Dendritic cell treated with granulocyte-macrophage colony-stimulating factor and Interleukin-4, amounts not matched to agents 40 ng/mL and 50 ng/mL, for 4 days (primary cell): ENCODE results near the gene PAGE3.

Source experiments
- H3K27ac Mint-ChIP-seq: one replicate; pipeline ENCODE4 v1.8.0; 2022; ENCODE audit warnings: mild to moderate bottlenecking, mixed read lengths
- H3K27me3 Mint-ChIP-seq: one replicate; pipeline ENCODE4 v1.8.0; 2022; ENCODE audit warnings: mild to moderate bottlenecking, mixed read lengths
- H3K36me3 Mint-ChIP-seq: one replicate; pipeline ENCODE4 v1.8.0; 2022; ENCODE audit warnings: low read depth, mixed read lengths
- H3K4me1 Mint-ChIP-seq: one replicate; pipeline ENCODE4 v1.8.0; 2022; ENCODE audit warnings: low read depth, mixed read lengths
- H3K4me3 Mint-ChIP-seq: one replicate; pipeline ENCODE4 v1.8.0; 2022; ENCODE audit warnings: mild to moderate bottlenecking, moderate library complexity, mixed read lengths
- H3K9me3 Mint-ChIP-seq: one replicate; pipeline ENCODE4 v1.8.0; 2022; ENCODE audit warnings: mixed read lengths
- intact Hi-C: fragments of 100-400 bp; cut with micrococcal nuclease; formaldehyde crosslinking; loops from one replicate; pipeline ENCODE4 v1.15.0; 2022

Gene PAGE3

DNA sequence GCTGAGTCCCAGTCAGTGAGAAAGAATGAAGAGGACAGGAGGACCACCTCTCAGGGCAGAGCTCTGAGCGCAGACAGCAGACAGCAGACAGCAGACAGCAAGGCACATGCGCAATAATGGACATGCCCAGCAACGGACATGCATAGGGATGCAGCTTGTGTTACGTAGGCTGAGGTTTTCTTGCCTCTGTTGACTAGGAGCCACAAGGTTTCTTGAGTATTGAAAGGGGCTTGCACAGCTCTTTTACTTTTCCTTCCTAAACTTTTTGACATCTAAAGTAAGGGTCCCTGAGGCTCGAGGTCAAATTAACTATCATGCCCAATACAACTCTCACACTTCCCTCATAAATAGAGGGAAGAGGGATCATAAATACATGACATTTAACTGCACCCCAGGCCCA is at the start of gene PAGE3:
PAGE3 (minus strand) TSS at position 101 of the 400 bp plus-strand sequence. CDS start 1,013 bp downstream, outside the sequence.
- no peaks in the 10 kb centered on the region for H3K4me1 Mint-ChIP-seq
- intact Hi-C loops: no loop called here
- H3K9me3 Mint-ChIP-seq: peaks cover 8% of the 10 kb centered on the region
- H3K27ac Mint-ChIP-seq: no peak within 1 kb of the TSS
- H3K27me3 Mint-ChIP-seq: no peaks in the 10 kb centered on the region
- no peaks in the 10 kb centered on the region for H3K36me3 Mint-ChIP-seq
- H3K4me3 Mint-ChIP-seq: no peak within 1 kb of the TSS

DNA sequence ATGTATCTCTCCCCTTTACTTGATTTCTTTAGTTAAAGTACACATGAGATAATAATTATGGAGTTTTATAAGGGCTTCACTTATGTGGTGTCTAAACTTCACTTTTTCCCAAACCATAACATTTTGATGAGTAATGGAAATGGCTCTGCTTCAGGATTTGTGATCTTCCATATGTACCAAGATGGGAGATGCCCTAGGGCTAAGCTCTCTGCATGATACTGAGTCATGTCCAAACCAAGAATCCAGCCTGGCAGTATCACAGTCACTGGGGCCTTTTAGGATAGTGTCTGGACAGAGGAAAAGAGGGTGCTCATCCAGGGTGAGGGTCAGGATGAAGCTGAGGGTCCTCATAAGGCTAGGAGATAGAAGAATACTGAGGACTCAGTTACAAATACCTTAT is 47.9 kb upstream of the PAGE3 start:
- no peaks in the 10 kb centered on the region for H3K36me3 Mint-ChIP-seq
- H3K9me3 Mint-ChIP-seq: no peaks in the 10 kb centered on the region
- intact Hi-C loops: no loop called here
- H3K27ac Mint-ChIP-seq: no peak overlapping the region
- H3K4me3 Mint-ChIP-seq: no peak overlapping the region
- H3K4me1 Mint-ChIP-seq: no peaks in the 10 kb centered on the region
- H3K27me3 Mint-ChIP-seq: no peaks in the 10 kb centered on the region

DNA sequence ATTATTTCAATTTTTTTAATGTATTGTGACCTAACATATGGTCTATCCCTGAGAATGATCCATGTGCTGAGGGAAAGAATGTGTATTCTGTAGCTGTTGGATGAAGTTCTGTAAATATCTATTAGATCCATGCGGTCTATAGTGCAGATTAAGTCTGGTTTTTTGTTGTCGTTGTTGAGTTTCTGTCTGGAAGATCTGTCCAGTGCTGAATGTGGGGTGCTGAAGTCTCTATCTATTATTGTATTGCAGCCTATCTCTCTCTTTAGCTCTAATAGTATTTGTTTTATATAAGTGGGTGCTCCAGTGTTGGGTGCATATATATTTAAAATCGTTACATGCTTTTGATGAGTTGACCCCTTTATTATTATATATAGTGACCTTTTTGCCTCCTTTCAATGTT is 26.2 kb upstream of the PAGE3 start:
- Mint-ChIP-seq H3K4me1 (no peaks in the 10 kb centered on the region), H3K27ac (no peak overlapping the region), H3K4me3 (no peak overlapping the region), H3K36me3 (no peaks in the 10 kb centered on the region), H3K27me3 (no peaks in the 10 kb centered on the region), H3K9me3 (no peaks in the 10 kb centered on the region)
- intact Hi-C loops: no loop called here

- no peaks in the 10 kb centered on the region for H3K4me1 Mint-ChIP-seq
Observed at GRCh38 chrX:55279832-55280231, 15.1 kb upstream of the PAGE3 start.

GRCh38 chrX:55260806-55261205 is 3.9 kb downstream of the PAGE3 start:
- intact Hi-C loops: no loop called here
- Mint-ChIP-seq H3K36me3 (no peaks in the 10 kb centered on the region), H3K9me3 (no peaks in the 10 kb centered on the region), H3K27me3 (no peaks in the 10 kb centered on the region), H3K4me1 (no peaks in the 10 kb centered on the region), H3K4me3 (no peak overlapping the region), H3K27ac (no peak overlapping the region)

More at GRCh38 chrX:55279832-55280231, 15.1 kb upstream of the PAGE3 start:
- H3K9me3 Mint-ChIP-seq: peaks cover 9% of the 10 kb centered on the region
- H3K27me3 Mint-ChIP-seq: no peaks in the 10 kb centered on the region
- H3K36me3 Mint-ChIP-seq: no peaks in the 10 kb centered on the region
- intact Hi-C loops: no loop called here
- no peak overlapping the region for H3K4me3 Mint-ChIP-seq
- H3K27ac Mint-ChIP-seq: no peak overlapping the region

DNA sequence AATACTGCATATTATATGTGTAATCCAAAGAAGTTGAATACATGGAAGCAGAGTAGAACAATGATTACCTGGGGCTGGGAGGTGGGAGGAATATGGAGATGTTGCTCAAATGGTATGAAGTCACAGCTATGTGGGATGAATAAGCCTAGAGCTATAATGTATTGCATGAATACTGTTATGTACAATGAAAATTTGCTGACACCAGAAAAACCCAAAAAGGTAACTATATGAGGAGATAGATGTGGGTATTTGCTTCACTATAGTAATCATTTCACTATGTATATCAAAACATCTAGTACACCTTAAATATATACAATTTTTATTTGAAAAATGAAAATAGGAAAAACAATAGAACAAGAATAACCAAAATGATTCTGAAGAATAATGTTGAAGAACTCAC is 11.2 kb downstream of the PAGE3 start:
- Mint-ChIP-seq H3K27ac (no peak overlapping the region), H3K27me3 (no peaks in the 10 kb centered on the region), H3K9me3 (no peaks in the 10 kb centered on the region), H3K4me3 (no peak overlapping the region), H3K4me1 (no peaks in the 10 kb centered on the region), H3K36me3 (no peaks in the 10 kb centered on the region)
- intact Hi-C loops: no loop called here

GRCh38 chrX:55240788-55241340 is 23.9 kb downstream of the PAGE3 start:
- Mint-ChIP-seq H3K4me1 (no peaks in the 10 kb centered on the region), H3K36me3 (no peaks in the 10 kb centered on the region), H3K27me3 (no peaks in the 10 kb centered on the region), H3K4me3 (no peak overlapping the region), H3K27ac (no peak overlapping the region), H3K9me3 (peaks cover 11% of the 10 kb centered on the region)
- intact Hi-C loops: no loop called here

DNA sequence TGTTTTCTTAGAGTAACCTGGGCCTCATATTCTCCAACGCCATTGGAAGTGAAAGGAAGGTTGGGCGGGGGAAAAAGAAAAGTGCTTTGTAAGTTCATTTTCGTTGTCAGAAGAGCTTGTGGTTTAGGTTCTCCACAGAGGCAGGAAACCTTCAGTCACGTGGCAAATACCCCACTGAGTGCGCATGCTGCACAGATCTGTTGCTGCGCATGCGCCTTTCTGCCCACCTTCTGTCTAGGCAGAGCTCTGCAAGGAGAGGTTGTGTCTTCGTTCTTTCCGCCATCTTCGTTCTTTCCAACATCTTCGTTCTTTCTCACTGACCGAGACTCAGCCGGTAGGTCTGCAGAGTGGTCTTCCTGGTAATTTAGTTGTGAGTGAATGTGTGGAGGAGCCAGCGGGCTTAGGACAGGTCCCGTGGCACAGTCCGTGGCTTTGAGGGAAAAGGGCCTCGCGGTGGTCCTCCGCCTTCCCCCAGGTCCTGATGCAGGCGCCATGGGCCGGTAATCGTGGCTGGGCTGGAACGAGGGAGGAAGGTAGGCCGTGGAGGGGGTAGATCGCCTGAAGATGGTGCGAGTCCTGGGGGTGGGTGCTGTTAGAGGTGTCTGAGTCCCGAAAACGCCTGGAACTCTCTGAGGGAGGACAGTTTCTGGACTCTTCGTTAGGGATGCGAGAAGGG is 44.5 kb downstream of the PAGE3 start, which contains the start of gene PAGE5:
PAGE5 (plus strand) TSS at position 228 of the 676 bp plus-strand sequence. CDS start 1,037 bp downstream, outside the sequence.
- Mint-ChIP-seq H3K27ac (no peak within 1 kb of the TSS), H3K4me1 (no peaks in the 10 kb centered on the region), H3K4me3 (no peak within 1 kb of the TSS), H3K36me3 (no peaks in the 10 kb centered on the region), H3K9me3 (peaks cover 8% of the 10 kb centered on the region), H3K27me3 (no peaks in the 10 kb centered on the region)
- intact Hi-C loops: no loop called here

DNA sequence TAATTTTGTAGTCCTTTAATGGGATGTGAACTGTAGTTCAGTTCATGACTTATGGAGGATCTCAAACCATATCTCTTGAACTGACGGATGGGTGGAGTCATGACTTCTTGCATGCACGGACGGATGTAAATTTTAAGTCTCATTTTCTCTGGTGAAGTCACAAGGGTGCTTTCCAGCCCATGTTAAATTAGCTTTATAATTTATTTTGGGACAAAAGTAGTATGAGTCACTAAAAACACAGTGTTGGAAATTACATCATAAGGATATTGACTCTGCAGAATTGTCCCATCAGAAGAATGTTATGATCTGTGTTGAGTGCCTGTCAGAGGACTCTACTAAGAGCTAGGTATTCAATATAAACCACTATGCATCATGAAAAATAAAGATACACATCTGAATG is 51.3 kb downstream of the PAGE3 start:
- H3K27ac Mint-ChIP-seq: no peak overlapping the region
- intact Hi-C loops: no loop called here
- no peaks in the 10 kb centered on the region for H3K27me3 Mint-ChIP-seq
- H3K9me3 Mint-ChIP-seq: no peaks in the 10 kb centered on the region
- H3K4me3 Mint-ChIP-seq: no peak overlapping the region
- no peaks in the 10 kb centered on the region for H3K36me3 Mint-ChIP-seq
- no peaks in the 10 kb centered on the region for H3K4me1 Mint-ChIP-seq

DNA sequence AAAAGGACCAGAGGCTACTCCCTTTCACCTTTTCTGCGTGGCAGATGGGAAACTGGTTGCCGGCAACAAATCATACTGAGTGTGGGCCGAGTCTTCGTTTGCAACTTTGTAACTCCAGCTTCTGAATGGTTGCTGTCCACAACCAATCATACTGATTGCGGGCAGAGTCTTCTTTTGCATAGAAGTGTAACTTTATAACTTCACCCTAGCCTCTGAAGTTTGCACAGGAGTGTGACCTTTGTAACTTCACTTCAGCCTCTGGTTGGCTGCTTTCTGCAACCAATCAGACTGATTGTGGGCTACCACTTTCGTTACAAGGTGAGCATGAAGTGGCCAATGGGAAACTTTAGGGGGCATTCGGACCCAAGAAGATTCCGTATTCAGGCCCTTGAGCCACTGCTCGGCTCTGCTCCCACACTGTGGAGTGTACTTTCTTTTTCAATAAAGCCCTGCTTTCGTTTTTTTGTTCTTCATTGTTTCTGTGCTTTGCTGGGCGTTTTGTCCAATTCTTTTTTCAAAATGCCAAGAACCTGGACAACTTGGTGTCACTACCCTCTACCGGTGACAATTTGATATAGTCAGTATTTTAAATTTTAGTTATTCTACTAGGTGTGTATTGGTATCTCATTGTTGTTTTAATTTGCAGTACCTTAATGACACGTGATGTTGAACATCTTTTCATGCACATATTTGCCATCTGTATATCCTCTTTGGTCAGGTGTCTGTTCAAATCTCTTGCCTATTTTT is 53.6 kb downstream of the PAGE3 start:
- H3K36me3 Mint-ChIP-seq: no peaks in the 10 kb centered on the region
- no peak overlapping the region for H3K4me3 Mint-ChIP-seq
- intact Hi-C loops: no loop called here
- no peaks in the 10 kb centered on the region for H3K27me3 Mint-ChIP-seq
- no peaks in the 10 kb centered on the region for H3K4me1 Mint-ChIP-seq
- no peaks in the 10 kb centered on the region for H3K9me3 Mint-ChIP-seq
- H3K27ac Mint-ChIP-seq: no peak overlapping the region
